H1 (cell line): ENCODE measurements around the gene DUOXA2.

Experiments used
- BRCA1 ChIP-seq: IDR thresholded peaks from 2 replicates; pipeline ENCODE4 v1.6.1; 2012; ENCODE audit warnings: low read depth, low read length, improper control_type of control experiment
- EGR1 ChIP-seq: IDR thresholded peaks from 2 replicates; pipeline ENCODE4 v1.6.1; 2011; ENCODE audit warnings: low read depth, low read length, borderline replicate concordance
- EZH2 ChIP-seq: fragments of 200-600 bp; sonication (generic); IDR thresholded peaks from 2 replicates; pipeline ENCODE4 v1.7.1; 2012; ENCODE audit warnings: low read depth, mild to moderate bottlenecking, moderate library complexity, low read length, inconsistent platforms; ENCODE audit not compliant: severe bottlenecking
- TF ChIP-seq, protein P1 (sequence below): IDR thresholded peaks from 2 replicates; pipeline ENCODE4 v1.6.1; 2012; ENCODE audit warnings: inconsistent platforms

DNA sequence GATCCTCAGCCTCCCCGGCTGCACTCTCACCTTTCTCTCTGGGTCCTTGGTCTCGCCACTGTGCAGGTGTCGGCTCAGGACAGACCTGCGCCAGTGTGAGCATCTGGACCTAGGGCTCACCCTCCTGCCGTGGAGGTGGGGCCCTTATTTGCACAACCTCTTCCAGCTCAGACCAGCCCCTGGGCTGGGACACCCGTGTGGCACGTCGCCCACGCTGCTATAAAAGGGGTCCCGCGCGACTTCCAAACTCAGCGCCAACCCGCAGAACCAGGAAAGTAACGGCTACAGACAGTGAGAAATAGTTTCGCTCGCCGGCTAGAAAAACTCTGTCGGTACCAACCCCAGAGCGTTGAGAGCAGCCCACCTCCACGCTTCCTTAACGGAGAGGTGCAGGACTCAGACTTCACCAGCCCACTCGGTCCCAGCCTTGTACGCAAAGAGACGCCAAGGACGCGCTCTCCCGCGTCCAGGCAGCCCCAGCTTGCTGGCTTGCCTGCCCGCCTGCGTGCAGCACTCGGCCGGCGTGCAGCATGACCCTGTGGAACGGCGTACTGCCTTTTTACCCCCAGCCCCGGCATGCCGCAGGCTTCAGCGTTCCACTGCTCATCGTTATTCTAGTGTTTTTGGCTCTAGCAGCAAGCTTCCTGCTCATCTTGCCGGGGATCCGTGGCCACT lies at the start of gene DUOXA2, which contains the start of gene DUOX2:
- no peak for TF ChIP-seq EGR1
- TF ChIP-seq, protein P1, sequence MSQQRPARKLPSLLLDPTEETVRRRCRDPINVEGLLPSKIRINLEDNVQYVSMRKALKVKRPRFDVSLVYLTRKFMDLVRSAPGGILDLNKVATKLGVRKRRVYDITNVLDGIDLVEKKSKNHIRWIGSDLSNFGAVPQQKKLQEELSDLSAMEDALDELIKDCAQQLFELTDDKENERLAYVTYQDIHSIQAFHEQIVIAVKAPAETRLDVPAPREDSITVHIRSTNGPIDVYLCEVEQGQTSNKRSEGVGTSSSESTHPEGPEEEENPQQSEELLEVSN: no peak
- TF ChIP-seq BRCA1: no peak
- TF ChIP-seq EZH2: peak; percentile 97
